GM19452 (cell line): ENCODE data around the gene BBS9.

Experiments used
- ATAC-seq: cut with Tn5 transposase; IDR thresholded peaks from one replicate; pipeline ENCODE4 v1.9.1; 2021; ENCODE audit not compliant: unreplicated experiment

The BBS9 gene

DNA sequence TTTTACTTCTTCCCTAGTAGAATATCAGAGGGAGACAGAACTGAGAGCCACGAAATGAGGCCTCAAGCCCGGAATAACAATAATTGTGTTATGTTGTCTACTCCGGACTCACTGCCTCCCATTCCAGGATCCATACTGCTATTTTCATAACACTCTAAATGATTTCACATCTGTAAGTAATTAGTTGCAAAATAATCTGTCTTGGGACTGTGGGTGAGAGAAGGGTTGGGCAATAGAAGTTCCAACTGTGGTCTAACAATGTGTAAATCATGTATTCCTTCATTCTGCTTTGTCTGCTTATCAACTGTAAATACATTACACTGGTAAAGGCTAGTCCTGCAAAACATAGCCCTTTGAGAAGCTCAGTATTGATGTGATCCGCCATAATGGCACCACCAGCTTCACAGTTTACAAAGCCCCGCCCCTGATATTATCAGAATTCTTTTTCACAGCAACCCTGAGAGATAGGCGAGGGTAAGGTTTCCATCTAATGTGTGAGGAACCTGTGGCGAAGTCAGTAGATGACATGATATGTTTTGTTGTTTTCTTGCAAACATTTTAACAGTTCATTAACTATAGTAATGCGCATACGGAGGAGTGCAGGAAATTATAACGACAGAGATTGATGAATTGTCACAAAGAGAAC lies 510.3 kb downstream of the BBS9 start:
- ATAC-seq, result no peak

DNA sequence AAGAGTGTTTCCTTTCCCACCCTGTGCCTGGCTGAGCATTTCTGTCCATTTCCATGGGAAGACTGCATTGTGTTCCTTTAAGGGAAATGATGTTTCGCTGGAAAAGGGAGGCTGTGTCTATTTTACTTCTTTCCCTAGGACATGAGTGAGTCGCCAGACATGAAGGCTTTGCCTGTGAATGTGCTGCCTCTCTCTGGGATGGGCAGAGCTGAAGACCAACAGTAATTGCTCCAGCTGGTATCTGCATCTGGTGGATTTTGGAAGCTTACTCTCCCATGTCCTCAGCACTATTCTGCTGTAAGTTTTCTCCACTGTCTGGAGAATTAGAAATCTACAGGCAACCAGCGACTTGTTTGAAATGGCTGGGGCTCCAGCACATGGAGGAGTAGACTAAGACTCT lies 511.4 kb downstream of the BBS9 start:
- no peak for ATAC-seq

DNA sequence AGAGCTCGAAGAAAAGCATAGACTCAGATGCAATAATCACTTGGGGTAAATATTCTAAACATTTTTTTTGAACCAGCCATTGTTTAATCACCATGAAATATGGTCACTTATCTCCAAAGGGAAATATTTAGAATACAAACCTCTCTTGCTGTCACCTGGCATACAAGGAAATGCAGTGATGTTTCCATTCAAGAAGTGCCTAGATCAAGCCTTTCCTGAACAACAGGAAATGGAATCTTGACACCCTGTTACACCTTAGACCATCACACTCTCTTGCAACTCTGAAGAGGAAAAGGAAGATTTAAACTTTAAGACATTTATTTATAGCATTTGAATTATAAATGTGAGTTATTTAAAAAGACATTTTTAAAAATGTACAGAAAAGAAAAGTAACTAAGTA lies 512.9 kb downstream of the BBS9 start:
- no peak for ATAC-seq

DNA sequence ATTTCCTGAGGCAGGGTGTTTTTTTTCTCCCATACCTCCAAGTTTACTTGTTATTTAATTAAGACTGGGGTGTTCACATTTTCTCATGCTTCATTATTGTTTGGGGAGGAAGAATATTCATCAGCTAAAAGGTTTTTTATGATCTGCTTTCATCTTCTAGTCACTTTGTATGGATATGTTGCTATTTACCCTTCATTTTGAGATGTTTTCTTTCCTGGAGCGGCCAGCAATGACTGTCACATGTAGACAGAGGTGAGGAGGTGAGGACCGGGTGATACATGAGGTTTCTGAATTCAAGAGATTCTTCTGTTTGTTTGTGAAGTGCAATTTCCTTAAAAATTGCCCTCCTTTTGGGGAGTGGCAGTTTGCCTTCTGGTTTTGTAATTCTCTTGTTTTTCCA lies 514.2 kb downstream of the BBS9 start:
- no peak for ATAC-seq

DNA sequence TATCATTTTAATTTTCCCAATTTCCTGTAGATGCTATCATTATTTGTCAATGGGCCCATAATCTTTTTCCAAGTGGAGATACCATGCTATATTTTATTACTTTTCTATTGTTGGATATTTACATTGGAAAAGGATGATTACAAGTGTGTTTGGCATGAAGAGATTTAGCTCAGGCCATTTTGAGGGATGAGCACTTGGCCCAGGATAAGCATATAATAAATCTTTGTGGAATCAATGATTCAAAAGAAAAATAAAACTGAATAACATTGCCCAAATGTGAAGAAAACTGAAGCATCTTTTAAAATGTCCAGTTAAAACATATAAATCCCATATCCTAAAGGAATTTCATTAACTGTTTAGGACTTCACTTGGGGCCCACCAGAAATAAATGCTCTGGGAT lies 515.1 kb downstream of the BBS9 start:
- ATAC-seq, result no peak

DNA sequence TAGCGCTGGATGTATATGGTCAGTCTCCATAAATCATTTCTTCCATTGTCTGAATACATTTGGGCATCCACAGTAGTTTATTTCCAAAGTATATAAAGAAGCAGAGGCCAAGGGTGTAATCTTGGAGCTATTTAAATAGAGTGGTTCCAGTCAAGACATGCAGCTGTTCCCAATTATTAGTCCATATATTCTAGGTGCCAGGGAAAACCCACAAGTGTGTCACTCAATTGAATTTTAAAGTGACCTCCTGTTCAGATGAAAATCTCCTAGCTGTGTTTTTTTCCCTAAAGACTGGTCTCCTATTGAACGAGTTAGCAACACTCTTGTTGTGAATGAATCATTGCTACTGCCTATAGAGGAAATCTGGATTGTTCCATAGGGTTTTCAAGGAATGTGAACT lies 515.7 kb downstream of the BBS9 start:
- no peak for ATAC-seq

DNA sequence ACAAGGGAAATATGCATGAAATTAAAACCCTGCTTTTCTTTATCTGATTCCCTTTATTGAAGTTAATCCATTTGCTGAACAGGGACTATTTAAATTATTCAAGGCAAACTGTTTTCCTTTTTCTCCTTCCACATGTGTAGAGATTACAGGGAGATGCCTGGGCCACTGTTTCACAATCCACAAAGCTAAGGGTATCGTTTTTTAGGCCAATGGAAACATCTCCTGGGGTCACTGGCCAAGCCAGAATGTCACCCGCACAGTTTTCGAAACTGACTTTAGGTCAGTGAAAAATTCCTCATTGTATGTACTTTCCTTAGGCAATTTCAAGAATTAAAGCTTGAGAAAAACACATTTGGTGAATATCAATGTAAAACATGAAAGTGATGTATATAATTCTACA lies 516.8 kb downstream of the BBS9 start:
- no peak for ATAC-seq

DNA sequence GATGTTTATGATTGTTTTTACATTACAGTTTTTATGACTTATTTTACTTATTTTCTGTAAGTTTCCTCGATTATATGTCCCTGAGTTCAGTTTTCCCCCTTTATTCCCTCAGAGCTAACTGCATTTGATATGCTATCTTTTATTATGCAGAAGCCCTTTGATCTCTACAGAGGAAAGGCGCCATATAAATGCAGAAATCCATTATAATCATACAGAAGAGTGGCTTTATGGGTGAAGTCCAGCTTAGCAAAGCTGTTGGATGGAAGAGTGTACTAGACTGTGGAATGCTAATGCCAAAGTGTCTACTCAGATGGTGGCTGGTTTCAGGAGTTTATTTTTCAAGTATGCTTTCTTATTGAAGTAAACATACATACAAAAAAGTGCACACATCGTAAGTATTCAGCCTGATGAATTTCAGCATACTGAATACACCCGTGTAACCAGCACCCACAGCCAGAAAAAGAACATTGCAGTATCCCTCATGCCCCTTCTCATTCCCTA lies 517.6 kb downstream of the BBS9 start:
- ATAC-seq, result no peak

DNA sequence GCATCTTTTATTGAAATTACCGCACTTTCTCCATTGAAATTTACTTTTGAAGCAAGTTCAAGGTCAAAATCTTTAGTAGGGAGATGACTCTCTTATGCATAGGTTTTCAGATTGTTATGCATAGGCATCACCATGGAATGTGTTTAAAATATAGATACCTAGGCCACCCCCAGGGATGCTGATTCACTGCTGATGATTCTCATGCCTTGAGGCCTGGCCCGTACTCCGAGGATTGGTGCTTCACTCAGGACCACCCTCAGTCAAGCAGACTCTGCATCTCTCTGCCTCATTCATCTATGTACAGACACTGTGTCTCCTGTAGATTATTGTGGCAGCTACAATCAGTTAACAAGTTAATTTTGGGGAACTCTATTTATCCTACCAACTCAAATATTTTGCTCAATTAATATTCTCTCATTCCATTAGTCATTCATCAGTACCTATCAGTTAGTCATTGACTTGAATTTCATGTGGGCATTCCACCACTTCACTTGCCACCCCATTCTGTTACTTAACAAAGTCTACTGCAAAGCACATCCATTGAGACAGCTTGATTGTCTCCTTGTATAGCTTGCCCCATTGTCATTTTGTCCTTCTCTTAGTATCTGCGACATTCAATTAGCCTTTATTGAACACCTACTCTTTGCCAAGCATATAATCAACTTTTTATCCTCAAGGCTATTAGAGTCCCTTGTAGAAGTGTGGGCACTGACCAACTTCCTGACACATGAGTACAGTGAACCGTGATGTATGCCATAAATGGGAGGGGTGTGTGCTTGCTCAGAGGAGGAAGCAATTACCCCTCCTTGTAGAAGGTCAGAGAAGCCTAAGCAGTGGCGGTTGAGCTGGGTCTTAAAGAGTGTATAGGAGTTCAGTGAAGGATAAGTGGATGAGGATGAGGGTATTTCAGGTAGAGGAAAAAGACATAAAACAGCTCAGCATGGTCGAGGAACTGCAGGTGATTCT lies 520.4 kb downstream of the BBS9 start:
- no peak for ATAC-seq

DNA sequence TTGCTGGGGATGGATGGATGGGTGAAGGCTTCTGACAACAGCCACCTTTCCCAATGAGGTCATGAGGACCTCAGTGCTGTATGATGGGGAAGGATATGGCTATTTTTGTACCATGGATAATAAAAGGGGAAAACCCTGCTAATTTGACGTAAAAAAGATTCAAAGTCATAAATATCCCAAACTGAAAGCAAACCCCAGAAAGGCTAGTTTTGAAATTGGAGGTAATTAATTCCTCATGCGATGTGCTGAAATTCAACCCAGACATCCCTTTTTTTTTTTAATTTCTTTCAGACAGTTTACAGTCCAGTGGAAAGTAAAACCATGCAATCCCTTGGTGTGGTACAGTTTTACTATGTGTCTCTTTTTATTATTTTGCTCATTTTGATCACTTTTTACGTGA lies 521.5 kb downstream of the BBS9 start:
- no peak for ATAC-seq

DNA sequence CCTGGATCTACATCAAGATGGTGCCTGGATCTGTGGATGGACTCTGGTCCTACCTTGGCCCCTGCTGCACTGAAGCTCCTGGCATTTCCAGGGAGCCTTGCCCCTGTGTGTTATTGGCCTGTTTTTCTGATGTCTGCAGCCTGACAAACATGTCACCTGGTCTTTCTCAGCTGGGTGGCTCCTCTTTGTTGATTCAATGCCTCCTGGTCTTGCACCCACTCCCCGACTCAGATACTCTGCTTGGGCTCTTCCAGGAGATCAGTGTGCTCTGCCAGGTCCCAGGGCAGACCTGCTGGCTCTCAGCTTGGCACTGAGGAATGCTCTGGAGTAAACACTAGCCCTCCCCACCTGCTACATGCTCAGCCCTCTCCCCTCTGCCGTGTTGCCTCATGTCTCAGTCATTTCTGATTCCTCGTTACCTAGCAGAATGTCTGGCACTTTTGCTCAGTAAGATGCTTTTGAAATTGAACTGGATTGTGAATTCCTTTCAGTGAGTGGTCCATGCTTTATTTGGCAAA lies 522.7 kb downstream of the BBS9 start:
- no peak for ATAC-seq

DNA sequence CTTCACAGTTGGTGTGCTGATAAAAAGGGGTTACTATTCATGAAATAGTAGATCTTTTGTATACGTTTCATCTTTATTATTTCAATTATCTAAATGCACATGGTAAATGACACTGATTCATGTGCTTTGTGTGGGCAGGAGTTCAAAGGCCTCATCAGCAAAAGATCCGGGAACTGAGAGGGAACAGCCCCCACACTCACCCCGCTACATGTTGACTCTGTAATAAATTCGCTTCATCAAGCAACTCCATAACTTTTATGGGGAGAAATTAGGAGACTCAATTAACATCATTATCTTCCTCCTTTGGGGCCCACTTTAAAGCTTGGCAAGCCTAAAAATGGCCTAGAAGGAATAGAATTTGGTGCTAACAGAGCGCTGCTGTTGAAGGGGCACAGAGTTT lies 525.3 kb downstream of the BBS9 start:
- no peak for ATAC-seq
